HUES64 (cell line): Measurements from ENCODE around the gene PHF3.

Experiments
- H3K27ac ChIP-seq: 2 replicates; pipeline ENCODE4 v1.7.0; 2013; ENCODE audit warnings: low read depth, low read length, inconsistent platforms
- H3K27me3 ChIP-seq: 2 replicates; pipeline ENCODE4 v1.6.1; 2013; ENCODE audit warnings: mild to moderate bottlenecking, low read length; ENCODE audit not compliant: insufficient read depth
- H3K36me3 ChIP-seq: 2 replicates; pipeline ENCODE4 v1.6.1; 2013; ENCODE audit warnings: mild to moderate bottlenecking, low read length; ENCODE audit not compliant: insufficient read depth
- H3K4me1 ChIP-seq: 2 replicates; pipeline ENCODE4 v1.6.1; 2013; ENCODE audit warnings: mild to moderate bottlenecking, low read length, moderate library complexity; ENCODE audit not compliant: insufficient read depth
- H3K4me3 ChIP-seq: 2 replicates; pipeline ENCODE4 v1.5.1; 2013; ENCODE audit warnings: mild to moderate bottlenecking, low read length, moderate library complexity
- H3K9ac ChIP-seq: 2 replicates; pipeline ENCODE4 v1.6.1; 2013; ENCODE audit warnings: mild to moderate bottlenecking, low read depth, low read length
- H3K9me3 ChIP-seq: 2 replicates; pipeline ENCODE4 v1.6.1; 2013; ENCODE audit warnings: low read depth, low read length; ENCODE audit not compliant: insufficient read depth
- WGBS: fragments of 150-250, 120-280 bp; methylation state at CpG from one replicate; pipeline ENCODE4 v1.1.7; 2013; ENCODE audit warnings: missing lambda C conversion rate; 5-methylcytosine and 5-hydroxymethylcytosine counted together

Gene PHF3

DNA sequence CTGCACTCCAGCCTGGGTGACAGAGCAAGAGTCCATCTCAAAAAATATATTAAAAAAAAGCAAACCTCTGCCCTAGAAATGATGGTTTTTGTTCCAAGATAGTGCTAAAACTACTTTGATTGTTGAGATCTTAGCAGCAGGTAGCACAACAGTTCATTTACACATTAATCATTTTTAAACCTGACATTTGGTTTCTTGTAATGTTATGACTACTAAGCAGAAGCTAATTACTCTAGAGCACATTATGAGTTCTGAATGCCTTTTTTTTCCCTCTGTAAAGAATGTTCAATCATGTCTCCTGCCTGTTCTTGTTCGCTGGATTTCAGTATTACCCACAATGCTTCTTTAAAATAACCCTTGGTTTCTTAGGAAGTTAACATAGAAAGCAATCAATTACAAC lies 24.7 kb upstream of the PHF3 start:
- Histone ChIP-seq H3K36me3 (no peaks in the 10 kb centered on the region), H3K27me3 (no peaks in the 10 kb centered on the region), H3K27ac (no peak overlapping the region), H3K4me1 (no peaks in the 10 kb centered on the region), H3K4me3 (no peak overlapping the region), H3K9ac (no peak overlapping the region), H3K9me3 (no peaks in the 10 kb centered on the region)
- 100% methylated on average over 1 of the region's 1 CpG for WGBS

DNA sequence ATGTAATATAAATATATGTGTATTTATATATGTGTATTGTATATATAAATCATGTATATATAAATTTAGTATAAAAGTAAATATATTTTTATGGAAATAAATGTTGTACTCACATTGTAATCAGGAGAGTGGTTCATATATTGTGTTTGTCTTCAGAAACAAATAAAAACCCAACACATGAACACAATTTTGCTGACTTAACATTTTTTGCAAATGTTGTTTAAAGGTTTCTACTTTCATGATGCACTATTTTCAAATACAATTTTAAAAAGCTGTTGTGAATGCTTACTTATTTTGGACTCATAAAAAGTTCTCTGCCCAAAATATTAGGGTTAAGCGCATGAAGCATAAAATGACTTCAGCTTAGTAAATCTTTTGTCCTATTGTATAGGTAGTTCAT lies 24.0 kb upstream of the PHF3 start:
- no peaks in the 10 kb centered on the region for H3K36me3 ChIP-seq
- H3K27ac ChIP-seq = no peak overlapping the region
- H3K4me3 ChIP-seq = no peak overlapping the region
- no peaks in the 10 kb centered on the region for H3K4me1 ChIP-seq
- no peak overlapping the region for H3K9ac ChIP-seq
- H3K9me3 ChIP-seq = no peaks in the 10 kb centered on the region
- 80% methylated on average over 1 of the region's 1 CpG for WGBS
- H3K27me3 ChIP-seq = no peaks in the 10 kb centered on the region

DNA sequence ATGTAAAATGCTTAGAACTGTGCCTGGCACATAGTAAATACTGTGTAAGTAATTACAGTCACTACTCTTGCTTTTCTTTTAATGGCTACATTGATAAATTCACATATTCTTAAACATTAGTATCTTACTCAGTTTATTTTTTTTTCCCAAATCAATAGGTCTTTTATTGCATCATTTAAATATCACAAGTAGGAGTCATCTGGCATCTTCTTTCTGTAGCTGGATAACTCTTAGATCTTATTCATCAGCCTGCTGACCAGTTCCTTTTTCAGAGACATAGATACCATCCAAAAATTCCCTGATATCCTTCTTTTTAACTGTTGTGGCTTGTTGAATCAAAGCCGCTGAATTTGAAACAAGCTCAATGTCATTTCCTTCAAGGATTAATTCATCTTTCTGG lies 20.0 kb upstream of the PHF3 start:
- 100% methylated on average over 1 of the region's 1 CpG for WGBS
- no peaks in the 10 kb centered on the region for H3K4me1 ChIP-seq
- no peaks in the 10 kb centered on the region for H3K27me3 ChIP-seq
- no peak overlapping the region for H3K9ac ChIP-seq
- no peak overlapping the region for H3K4me3 ChIP-seq
- no peak overlapping the region for H3K27ac ChIP-seq
- H3K36me3 ChIP-seq = no peaks in the 10 kb centered on the region
- H3K9me3 ChIP-seq = no peaks in the 10 kb centered on the region

DNA sequence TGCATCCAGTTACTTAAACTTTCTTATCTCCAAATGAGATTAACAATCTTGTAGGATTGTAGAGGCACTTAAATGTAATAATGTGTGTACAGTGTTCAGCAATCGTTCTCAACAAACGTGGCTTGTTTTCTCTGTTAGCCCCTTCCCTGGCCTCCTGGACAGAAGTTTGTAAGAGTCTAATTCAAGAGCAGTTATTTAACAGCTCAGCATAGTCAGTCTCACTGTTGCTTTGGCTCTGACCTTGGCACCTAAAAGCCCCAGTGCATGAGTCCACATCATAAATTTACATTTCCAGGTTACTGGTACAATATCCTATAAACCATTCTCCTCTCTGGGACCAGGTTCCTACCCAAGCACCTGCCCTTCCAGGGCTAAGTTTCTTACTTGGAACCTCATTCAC lies 11.5 kb upstream of the PHF3 start:
- 81% methylated on average over 2 of the region's 2 CpGs for WGBS
- H3K27me3 ChIP-seq = peaks cover 37% of the 10 kb centered on the region; the same call in 1 of the 2 replicates

DNA sequence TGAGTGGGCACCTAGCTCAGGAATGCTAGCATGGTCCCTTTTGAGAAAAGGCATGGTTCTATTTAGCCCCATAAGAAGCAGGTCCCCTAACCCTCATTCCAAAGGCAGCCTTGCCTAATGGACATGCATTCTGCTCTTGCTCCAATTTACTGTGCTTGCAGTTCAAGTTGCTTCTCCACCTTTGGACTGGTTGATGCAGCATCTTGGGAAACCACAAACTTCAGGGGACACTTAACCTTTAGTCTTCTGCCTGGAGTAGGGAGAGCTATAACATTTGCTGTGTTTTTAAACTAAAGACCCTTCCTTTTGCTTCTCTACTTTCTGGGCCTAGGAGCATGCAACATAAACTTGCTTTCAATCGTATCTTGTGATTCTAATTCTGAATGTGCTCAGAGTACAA lies 5.1 kb upstream of the PHF3 start:
- no peak overlapping the region for H3K27ac ChIP-seq
- H3K9ac ChIP-seq = no peak overlapping the region
- H3K36me3 ChIP-seq = no peaks in the 10 kb centered on the region
- no peaks in the 10 kb centered on the region for H3K9me3 ChIP-seq
- H3K27me3 ChIP-seq = peaks cover 63% of the 10 kb centered on the region
- WGBS = 100% methylated on average over 1 of the region's 1 CpG
- H3K4me1 ChIP-seq = peaks cover 22% of the 10 kb centered on the region
- no peak overlapping the region for H3K4me3 ChIP-seq

More for the DNA sequence above, 11.5 kb upstream of the PHF3 start:
- no peaks in the 10 kb centered on the region for H3K36me3 ChIP-seq
- no peak overlapping the region for H3K9ac ChIP-seq
- no peak overlapping the region for H3K4me3 ChIP-seq
- no peak overlapping the region for H3K27ac ChIP-seq
- no peaks in the 10 kb centered on the region for H3K4me1 ChIP-seq
- no peaks in the 10 kb centered on the region for H3K9me3 ChIP-seq

DNA sequence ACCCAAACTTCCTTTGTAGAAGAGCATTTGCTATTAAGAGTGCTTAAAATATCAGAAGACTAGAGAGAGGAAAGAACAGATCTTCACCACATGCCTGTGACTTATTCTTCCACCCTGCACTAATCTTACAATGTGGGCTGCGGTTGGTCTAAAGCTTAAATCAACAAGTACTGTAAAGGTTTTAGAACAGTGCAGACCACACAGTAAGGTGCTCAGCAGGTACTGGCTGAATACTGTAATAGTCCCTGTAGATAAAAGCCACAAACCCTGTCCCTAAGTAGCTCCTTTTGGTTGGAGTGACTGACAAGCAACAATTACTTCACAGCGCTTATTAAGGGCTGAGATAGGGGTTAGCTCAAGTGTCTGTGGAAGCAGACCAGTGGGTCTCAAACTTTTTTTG lies 972 bp upstream of the PHF3 start:
- Histone ChIP-seq H3K4me3 (peak overlapping the region; percentile 100; the same call in 1 of the 2 replicates), H3K36me3 (no peaks in the 10 kb centered on the region), H3K27ac (no peak overlapping the region), H3K4me1 (peaks cover 42% of the 10 kb centered on the region), H3K27me3 (peaks cover 45% of the 10 kb centered on the region), H3K9ac (no peak overlapping the region), H3K9me3 (no peaks in the 10 kb centered on the region)
- WGBS = 18% methylated on average over 2 of the region's 2 CpGs

DNA sequence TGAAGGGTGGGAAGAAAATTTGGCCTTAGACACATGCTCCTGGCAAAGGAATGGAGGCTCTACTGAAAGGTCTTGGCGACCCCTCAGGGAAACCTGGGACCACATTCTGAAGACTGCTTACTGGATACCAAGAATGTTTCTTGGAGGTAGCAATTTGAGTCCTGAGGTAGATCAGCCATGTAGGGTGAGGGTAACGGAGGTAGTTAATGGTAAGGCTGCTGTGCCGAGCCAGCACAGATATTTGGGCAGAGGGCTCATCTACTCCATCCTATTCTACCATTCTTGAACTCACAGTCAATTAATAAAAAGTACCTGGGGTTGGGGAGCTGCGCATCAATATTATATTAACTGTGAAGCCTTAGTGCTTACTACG lies 401 bp upstream of the PHF3 start:
- Histone ChIP-seq H3K4me3 (peak overlapping the region; percentile 100), H3K4me1 (peaks cover 48% of the 10 kb centered on the region), H3K27ac (no peak overlapping the region; the same call in 1 of the 2 replicates), H3K27me3 (peaks cover 39% of the 10 kb centered on the region), H3K9ac (peak overlapping the region; percentile 23; the same call in 1 of the 2 replicates), H3K9me3 (no peaks in the 10 kb centered on the region), H3K36me3 (no peaks in the 10 kb centered on the region)
- WGBS = 3% methylated on average over 3 of the region's 5 CpGs

DNA sequence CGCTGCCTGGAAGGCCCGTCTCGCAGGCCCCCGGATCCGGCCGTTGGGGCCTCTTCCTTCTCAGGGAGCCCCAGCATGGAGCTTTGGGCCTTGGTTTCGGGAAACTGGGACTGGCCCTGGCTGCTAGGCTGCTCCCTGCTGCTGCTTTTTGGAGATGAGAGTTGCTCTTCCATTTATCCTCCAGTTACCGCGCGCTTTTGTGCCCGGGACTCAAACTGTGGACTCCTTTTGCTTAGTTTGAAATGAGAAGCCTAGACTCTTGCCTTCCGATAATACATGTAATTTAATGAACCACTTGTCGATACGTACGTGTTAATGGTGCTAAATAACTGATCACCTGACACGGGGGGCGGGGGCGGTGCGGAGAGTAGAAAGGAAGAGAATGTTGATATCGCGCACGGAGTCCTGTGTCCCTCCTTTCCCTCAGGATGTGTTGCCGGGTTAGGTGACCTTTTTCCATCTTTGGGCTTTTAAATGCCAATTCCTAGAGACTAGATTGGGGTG lies 968 bp downstream of the PHF3 start:
- 1% methylated on average over 23 of the region's 23 CpGs for WGBS
- H3K27ac ChIP-seq = peak overlapping the region; percentile 97
- no peaks in the 10 kb centered on the region; the same call in 1 of the 2 replicates for H3K36me3 ChIP-seq
- H3K27me3 ChIP-seq = peaks cover 25% of the 10 kb centered on the region
- peak overlapping the region; percentile 100 for H3K4me3 ChIP-seq
- no peaks in the 10 kb centered on the region for H3K9me3 ChIP-seq
- H3K4me1 ChIP-seq = peaks cover 53% of the 10 kb centered on the region
- H3K9ac ChIP-seq = peak overlapping the region; percentile 98

DNA sequence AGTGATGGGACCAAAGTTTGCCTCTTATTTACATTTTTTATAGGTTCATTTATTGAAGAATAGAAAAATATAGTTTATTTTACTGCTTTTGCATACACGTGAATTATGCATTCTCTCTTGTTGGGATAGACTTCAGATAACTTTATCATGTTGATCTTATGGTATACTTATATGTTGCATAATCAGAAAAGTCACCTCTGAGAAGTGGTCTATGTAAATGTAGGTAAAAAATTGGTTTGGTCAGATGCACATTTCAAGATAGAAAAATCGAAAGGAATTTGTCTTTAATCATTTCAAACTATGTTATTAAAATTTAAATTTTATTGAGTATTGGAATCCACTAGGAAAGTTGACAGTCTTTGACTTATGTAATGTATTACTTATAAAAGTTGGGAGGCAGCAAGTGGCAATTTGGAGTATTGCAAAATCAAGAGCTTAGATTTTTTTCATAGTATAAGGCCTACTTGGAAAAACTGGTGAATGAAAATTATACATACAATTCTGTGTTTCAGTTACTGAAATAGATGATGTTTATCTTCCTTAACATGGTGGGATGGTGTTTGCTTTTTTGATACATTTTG lies 2.4 kb downstream of the PHF3 start:
- no CpG with 5 or more reads among the region's 2 CpGs for WGBS
- no peaks in the 10 kb centered on the region for H3K9me3 ChIP-seq
- peak overlapping the region; percentile 100 for H3K4me3 ChIP-seq
- H3K36me3 ChIP-seq = peaks cover 7% of the 10 kb centered on the region
- peaks cover 13% of the 10 kb centered on the region for H3K27me3 ChIP-seq
- no peak overlapping the region for H3K9ac ChIP-seq
- H3K4me1 ChIP-seq = peaks cover 47% of the 10 kb centered on the region
- H3K27ac ChIP-seq = no peak overlapping the region

DNA sequence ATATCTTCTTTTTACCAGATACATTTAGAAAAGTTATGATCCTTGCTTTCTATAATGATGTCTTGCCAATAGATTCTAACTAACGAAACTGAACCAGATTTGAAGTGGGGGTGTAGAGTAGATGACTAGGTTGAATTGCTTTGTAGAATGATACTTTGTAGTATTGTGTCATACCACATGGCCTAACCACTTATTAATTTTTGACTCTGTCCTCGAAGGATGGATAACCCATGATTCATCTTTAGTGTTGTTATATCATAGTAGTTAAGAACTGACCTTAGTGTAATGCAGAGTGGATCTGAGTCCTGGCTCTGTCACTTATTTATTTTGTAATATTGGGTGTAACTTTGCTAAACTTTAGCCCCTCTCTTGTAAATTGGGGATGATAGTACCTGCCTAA lies 4.5 kb downstream of the PHF3 start:
- Histone ChIP-seq H3K9me3 (no peaks in the 10 kb centered on the region), H3K4me1 (peaks cover 51% of the 10 kb centered on the region), H3K27ac (no peak overlapping the region), H3K9ac (no peak overlapping the region), H3K4me3 (no peak overlapping the region), H3K27me3 (no peaks in the 10 kb centered on the region), H3K36me3 (peaks cover 7% of the 10 kb centered on the region)
- 93% methylated on average over 2 of the region's 2 CpGs for WGBS

DNA sequence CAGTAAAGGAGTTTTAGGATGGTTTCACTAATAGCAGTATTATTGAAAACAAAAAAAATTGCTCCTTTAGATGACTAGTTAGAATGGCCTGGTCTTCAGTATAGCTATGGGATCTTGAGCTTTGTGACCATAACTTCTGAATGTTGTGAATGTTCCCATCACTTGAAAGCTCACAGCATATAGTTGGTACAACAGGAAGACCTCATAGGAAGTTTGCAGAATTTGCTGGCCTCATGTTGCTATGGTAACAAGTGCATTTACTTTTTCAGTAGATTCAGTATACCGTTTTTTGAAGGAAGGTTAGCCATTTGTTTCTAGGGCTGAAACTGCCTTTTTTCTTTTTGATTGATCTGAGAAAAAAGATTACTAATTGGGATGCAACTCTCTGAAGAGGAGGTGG lies 8.3 kb downstream of the PHF3 start:
- WGBS = 49% methylated on average over 1 of the region's 1 CpG
- H3K4me3 ChIP-seq = no peak overlapping the region
- peaks cover 42% of the 10 kb centered on the region for H3K4me1 ChIP-seq

More for the DNA sequence above, 8.3 kb downstream of the PHF3 start:
- H3K27me3 ChIP-seq = no peaks in the 10 kb centered on the region
- no peaks in the 10 kb centered on the region for H3K9me3 ChIP-seq
- H3K9ac ChIP-seq = no peak overlapping the region
- H3K27ac ChIP-seq = no peak overlapping the region
- H3K36me3 ChIP-seq = peaks cover 22% of the 10 kb centered on the region
